ENCODE measurements around the gene CDC42BPB.

- TF ChIP-seq CTCF (IDR thresholded peaks at IDR 0.05), result no peak
- no peak for TF ChIP-seq POLR2A (IDR thresholded peaks at IDR 0.05)
Measured at GRCh38 chr14:102911991-102912761, 145.2 kb downstream of the CDC42BPB start.

Measured in Peyer's patch (tissue), 4 donors.